NCI-H524 treated with DMSO at 0.1 percent for 48 hours (cell line): ENCODE results near the gene EEFSEC.
A peak's percentile ranks its signal among the peaks of the same experiment; 100 is the strongest.

ENCODE experiments used
- DNase-seq: peaks from one replicate; lab custom pipeline; 2025; lab: John Stamatoyannopoulos, UW

Gene EEFSEC

GRCh38 chr3:128395046-128395445 lies 241.8 kb downstream of the EEFSEC start:
- DNase-seq = no peak

DNA sequence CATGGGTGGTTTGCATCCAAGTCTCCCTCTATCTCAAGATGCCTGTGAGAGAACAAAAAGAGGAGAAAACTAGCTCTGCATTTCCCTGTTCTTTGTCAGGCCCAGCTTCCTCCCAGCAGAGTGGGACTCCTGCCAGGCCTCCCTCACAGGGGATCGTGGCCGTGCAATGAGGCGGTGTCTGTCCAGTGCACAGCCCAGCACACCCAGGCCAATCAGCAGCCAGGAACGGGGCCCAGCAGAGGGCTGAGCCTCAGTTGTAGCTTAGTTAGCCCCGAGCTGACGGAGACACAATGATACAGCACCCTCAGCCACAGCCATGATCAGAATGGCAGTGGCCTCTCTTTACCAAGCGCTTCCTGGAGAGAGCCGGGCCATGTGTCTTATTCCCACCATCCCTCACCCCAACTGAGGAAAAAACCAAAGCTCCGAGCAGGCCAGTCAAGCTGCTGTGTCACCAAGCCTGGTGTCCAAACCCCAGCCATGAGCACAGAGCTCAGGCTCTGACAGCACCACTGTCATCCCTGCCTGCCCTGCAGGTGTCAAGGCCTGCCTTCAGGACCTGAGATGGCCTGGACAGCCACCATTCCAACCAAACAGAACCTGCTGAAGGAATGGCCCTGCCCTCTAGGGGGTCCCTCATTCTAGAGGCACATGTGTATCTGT lies 242.3 kb downstream of the EEFSEC start:
- no peak for DNase-seq

DNA sequence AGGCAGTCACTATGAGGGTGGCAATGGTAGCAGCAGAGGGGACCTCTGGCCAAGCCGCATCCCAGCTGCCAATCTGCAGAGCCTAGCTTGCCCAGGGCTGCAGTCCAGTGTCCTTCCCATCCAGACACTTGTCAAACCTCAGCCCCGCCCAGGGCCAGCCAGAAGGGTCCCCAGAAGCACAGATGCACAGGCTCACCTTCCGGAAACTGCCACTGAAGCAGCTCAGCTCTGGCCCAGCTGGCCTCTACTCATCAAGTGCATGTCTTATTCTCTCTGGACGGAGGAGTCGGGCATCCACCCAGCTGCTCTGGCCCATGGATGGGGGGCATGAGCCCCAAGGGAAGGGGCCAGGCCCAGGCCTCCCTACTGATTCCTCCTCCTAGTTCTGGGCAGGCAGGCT lies 244.2 kb downstream of the EEFSEC start:
- DNase-seq = peak; percentile 61

DNA sequence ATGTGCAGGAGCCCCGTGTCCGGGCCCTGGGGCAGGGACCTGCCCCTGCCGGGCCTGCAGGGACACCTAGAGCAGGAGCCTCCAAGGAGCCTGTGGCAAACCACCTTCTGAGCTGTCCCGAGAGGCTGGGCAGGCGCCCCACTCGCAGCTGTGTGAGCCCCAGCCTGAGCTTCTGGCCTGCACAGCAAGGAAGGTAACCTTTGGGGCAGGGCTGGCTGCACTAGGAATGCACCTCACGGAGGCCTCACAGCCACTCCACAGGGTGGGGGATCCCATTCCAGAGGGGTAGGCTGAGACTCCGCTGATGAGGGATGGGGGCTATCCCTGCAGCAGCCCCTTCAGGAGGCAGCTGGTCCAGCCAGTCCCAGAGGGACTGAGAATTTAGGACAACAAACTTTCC lies 245.3 kb downstream of the EEFSEC start:
- no peak for DNase-seq

- no peak for DNase-seq
These were observed 246.1 kb downstream of the EEFSEC start for GRCh38 chr3:128399221-128399915.

- DNase-seq = no peak
These were observed 247.4 kb downstream of the EEFSEC start for GRCh38 chr3:128400671-128401070.

GRCh38 chr3:128402319-128402718 lies 249.0 kb downstream of the EEFSEC start:
- no peak for DNase-seq

DNA sequence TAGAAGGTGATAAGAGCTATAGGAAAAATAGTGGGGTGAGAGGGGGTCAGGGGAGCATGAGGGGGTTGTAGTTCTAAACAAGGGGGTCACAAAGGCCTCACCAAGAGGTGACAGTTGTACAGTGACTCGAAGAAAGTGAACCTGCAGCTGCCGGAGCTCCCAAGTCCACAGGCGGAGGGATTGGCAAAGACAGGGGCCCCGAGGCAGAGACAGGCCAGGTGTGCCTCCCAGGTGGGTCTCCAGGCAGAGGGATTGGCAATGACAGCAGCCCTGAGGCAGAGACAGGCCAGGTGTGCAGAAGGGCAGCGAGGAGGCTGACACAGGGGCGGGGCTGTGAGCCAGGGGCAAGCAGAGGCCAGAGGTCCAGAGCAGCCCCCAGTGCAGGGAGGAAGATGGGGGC lies 249.7 kb downstream of the EEFSEC start:
- DNase-seq = no peak

- peak; percentile 69 for DNase-seq
These were observed 251.2 kb downstream of the EEFSEC start for GRCh38 chr3:128404276-128405068.

- DNase-seq = no peak
These were observed 252.4 kb downstream of the EEFSEC start for GRCh38 chr3:128405554-128406277.

DNA sequence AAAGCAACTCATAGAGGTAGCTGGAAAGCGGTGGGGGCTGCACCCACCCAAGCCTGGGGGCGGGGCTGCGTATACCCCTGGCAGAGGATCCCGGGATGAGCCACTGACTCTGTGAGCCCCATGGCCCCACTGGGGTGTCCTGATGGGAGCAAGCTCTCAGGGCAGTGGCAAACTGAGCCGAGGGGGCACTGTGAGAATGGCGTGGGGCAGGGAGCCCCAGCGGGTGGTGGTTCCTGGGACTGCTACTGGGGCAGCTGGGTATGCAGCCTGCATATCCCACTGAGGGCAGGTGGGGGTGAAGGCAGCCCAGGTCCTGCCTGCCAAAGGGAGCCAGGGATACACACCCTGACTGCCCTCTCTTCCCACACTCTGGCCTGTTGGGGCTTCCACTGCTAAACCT lies 254.0 kb downstream of the EEFSEC start:
- DNase-seq = no peak

- DNase-seq = no peak
These were observed 254.9 kb downstream of the EEFSEC start for GRCh38 chr3:128408012-128408692.

DNA sequence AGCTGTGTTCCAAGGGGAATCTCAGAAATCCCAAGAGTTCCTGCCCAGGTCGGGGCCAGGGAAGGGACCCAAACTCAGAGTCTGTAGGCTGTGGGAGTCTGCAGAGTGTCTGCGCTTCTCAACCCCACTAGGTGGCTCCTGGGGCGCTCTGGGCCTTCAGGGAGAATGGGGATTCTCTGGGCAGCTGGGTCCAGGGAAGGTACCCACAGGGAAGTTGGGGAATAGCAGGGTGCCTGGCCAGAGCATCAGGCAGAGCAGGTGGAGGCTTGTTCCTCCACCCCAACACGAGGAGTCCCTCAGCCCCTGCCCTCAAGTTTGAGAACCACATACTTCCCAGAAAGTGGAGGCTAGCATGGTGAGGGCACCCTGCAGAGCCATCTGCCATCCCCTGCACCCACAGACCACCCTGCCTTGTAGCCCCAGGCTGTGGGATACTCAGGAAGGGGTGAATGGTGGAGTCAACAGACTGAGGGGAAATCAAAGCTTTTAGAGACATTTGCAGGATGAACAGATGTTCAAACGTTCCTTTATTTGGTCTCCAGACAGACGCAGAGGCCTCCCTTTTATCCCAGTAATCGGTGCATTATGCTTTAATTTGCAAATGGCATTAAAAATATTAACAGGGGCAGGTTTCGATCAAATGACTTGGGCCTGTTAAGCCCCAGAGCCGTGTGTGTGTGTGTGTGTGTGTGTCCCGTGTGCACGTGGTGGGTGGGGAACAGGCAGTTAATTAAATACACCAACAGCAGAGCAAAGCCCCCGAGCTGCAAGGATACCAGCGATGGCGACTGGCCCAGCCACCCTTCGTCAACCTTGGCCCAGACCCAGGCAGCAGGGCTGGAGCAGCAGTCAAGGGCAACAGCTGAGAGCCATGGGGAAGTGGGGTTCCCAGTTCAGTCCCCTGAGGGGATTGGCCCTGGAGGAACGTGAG lies 255.7 kb downstream of the EEFSEC start:
- DNase-seq = no peak

- no peak for DNase-seq
These were observed 256.6 kb downstream of the EEFSEC start for GRCh38 chr3:128409624-128410581.

GRCh38 chr3:128410669-128411573 lies 257.6 kb downstream of the EEFSEC start:
- DNase-seq = no peak

DNA sequence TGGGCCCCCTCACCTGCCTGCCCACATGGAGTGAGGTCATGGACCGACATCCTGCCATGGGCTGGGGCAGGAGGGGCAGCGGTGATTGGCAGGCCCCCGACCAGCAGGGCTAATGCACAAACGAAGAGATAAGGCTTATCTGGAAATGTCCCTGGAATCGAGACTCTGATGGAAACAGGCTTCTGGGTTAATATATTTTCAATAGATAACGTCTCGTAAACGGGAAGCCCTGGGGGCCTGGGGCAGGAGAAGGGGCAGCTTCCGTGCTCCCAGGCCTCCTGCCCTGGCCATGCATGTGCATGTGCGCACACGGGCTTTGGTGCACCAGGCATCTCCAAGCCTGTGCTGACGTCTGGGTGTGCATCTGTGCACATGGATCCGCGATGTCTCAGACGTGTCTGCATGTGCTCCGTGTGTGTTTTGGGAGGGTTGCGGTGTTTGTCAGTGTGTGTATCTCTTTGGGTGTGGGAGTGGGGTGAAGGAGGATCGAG lies 258.3 kb downstream of the EEFSEC start:
- no peak for DNase-seq

DNA sequence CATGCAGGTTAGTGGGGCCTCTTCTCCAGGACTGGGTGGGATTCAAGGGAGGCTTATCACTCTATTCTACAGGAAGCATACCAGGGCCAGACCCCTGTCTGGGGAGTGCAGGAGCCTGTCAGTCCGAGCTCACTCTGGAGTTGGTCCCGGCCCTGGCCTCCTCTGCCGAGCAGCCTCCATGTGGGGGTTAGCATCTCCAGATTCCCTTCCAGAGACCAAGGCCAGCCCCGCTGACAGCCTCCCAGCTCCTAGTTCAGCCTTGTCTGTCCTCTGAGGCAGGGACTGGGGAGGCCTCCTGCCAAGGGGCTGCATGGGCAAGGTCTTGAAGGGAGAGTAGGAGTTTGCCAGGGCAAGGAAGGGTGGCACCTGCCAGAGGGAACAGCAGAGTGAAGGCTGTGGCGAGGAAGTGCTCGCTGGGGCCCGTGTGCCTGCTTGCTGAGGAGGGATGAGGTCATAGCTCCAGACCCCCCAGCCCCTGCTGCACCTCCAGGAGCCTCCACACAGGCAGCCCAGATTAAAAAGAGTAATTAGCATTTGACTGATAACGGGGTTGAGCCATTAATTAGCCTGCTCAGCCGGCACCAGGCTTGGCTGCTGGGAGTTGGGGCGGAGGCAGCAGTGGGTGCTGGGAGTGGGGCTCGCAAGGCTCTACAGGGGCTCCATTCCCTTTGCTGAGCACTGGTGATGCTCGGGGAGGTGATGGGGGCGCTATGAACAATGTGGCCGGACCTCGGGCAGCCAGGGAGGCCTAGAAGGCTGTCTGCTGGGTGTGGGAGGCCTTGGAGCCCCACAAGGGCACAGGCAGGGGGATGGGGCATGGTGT lies 259.1 kb downstream of the EEFSEC start:
- no peak for DNase-seq
